Measurements from ENCODE around the gene SEM1. TPM values are rescaled to one million over a fixed set of nuclear protein-coding genes. Genes with fewer than 3 reads are reported as not detected.
"Not testable (repeated sequence)": the region's sequence is repeated elsewhere in the genome, so short reads cannot be mapped to it uniquely, and the experiment has no call there.

The SEM1 gene
- 40.4 TPM for total RNA-seq
- long read RNA-seq, transcript SEM1-201 (3 exons, 1,314 nt) = major isoform, 8 of 31 reads
- long read RNA-seq, partial matches to known transcripts = 0 of 31 reads
- long read RNA-seq, other reads (novel, unspliced or antisense) = 21 of 31 reads

DNA sequence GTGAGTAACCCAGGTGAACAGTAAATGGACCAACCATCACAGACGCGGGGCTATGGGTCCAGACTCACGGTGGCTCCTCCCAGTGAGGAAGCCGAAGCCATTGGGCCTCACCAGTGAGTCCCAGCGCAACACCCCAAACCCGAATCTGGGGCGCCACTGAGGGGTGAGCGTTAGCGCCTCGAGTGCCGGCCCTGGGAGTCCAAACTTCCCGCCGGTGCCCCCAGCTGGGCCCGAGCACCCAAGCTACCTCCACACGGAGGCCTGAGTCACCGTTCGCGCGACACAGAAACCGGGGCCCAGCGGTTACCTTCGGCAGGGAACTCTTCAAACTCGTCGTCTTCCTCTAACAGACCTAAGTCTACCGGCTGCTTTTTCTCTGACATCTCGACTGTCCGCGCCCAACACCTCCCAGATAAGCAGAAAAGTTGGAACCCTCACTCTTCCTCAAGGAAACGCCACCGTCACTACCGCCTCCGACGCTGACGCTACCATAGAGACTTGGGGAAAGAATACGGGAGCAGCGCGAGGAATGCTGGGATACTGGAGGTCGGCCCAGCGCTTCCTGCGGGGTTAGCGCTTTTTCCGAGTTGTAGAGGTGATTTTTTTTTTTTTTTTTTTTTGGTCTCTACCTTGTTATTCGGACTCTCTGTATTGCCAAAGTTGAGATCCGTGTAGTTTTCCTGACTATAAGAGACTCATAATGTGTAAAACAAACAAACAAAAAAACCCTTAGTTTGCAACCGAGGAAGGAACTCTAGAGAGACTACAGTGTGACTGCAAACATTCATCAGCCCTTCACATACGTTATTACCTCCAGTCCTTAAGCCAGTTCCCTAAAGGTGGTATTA lies at the start of gene SEM1:
Gene SEM1, minus strand, starts transcription at position 466 of the 848 bp plus-strand sequence. Its CDS starts 83 bp downstream, at position 383.
- DNase-seq (ENCODE audit: low spot score) = peak; percentile 90

- not testable (repeated sequence) for DNase-seq (ENCODE audit: low spot score)
Measured at GRCh38 chr7:96757880-96758279, 48.2 kb upstream of the SEM1 start.

DNA sequence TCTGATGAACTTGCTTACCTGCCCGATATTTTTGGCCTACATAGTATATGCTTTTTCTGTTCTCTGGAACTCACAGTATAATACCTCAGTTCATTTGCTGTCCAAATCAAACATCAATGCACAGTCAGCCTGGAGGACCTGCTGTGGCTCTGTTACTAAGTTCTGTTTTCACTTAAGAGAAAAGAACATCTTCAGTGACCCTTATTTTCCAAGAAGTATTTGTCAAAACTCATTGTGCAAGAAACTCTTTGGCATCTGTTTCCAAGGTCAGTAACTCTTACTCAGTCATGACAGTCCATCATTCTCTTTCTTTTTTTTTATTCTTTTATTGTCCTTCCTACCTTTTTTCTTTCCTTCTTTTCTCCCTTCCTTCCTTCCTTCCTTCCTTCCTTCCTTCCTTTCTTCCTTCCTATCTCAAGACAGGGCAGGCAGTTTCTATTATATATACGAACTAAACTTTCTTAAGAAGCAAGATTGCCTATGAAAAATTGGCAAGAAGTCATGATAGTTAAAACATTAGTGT lies 37.8 kb upstream of the SEM1 start:
- DNase-seq (ENCODE audit: low spot score) = no peak

DNA sequence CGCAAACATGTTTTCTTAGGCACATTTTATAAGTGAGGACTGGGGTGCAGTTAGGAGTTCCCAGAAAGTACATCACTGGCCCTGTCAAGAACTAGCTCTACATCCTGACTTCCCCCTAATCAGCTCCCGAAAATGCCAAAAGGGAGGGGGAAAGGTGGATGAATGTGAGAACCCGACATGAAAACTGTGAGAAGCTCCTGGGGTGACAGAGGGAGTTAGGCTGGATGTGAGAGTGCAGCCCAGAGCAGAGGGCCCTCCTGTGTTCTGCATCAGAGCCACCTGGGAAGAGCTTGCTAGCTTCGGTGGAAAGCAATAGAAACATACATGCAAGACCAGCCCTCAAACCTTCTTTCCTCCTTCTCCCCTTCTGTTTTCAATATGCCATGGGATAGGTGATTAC lies 30.5 kb upstream of the SEM1 start:
- no peak for DNase-seq (ENCODE audit: low spot score)

- DNase-seq (ENCODE audit: low spot score) = no peak
Measured at GRCh38 chr7:96739609-96740008, 30.0 kb upstream of the SEM1 start.

DNA sequence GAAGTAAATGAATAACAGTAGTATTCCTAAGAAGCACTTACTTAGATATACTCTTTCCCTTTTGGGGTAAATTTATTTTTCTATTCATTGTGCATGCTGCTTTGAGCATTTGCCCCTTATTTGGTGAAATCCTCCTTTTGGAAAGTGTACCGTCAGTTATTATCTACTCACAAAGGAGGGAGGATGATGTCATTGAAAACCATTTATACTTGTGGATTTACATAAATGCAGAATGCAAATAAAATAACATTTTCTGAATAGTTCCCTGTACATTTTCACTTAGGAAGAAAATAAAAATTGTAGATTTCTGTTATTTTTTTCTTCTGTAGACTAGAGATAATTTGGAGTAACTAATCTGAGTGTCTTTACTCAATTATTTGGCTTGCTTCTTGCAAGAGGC lies 29.5 kb upstream of the SEM1 start:
- no peak for DNase-seq (ENCODE audit: low spot score)

DNA sequence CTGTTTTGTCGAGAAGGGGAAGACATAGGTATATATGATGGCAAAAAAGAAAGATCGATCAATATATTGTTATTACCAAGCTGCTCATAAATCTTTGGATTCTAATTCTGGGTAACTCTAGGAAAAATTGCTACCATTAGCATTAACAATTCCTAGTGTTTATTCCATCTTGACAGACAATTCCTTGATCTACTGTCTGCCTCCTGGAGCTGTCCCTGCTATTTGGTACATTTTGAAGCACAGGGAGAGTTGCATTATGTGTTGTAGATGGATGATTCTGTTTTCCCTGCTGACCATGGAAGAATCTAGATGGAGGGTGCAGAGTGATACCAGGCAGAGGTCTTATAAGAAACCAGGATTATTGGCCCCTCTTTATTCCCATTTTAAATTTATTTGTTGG lies 29.1 kb upstream of the SEM1 start:
- no peak for DNase-seq (ENCODE audit: low spot score)

DNA sequence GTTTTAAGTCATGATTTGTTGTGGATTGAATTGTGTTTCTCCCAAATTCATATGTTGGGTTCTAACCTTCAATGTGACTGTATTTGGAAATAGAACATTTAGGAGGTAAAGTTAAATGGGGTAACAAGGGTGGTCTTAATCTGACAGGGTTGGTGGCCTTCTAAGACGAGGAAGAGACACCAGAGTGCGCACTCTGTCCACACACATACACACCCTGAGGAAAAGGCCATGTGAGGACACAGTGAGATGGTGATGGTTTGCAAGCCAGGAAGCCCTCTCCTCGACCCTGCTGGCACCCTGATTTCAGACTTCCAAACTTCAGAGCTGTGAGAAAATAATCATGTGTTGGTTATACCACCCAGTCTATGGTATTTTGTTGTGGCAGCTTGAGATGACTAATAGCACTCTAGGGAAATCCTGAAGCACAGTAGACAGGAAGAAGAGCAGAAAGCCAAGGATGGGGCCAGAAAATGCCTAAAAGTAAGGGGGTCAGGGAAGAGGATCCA lies 28.0 kb upstream of the SEM1 start:
- DNase-seq (ENCODE audit: low spot score) = no peak

- no peak for DNase-seq (ENCODE audit: low spot score)
Measured at GRCh38 chr7:96734343-96734742, 24.7 kb upstream of the SEM1 start.

- DNase-seq (ENCODE audit: low spot score) = no peak
Measured at GRCh38 chr7:96729820-96730219, 20.2 kb upstream of the SEM1 start.

DNA sequence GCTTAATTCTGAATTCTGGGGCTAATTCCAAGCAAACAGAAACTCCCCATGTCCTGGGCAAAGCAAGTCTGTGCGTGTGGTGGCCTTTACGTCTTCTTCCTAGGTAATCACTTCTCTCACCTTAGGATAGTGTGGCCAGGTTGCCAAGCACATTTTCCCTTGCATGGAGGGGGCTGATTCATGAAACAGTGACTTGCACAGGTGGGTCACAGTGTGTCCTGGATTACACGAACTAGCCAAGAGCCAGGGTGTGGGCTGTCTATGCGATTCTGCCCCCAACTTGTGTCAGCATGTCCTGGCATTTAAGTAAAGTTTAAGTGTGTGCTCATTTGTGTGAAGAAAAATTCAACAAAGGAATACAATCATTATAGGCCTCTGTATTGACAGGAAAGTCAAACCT lies 18.5 kb upstream of the SEM1 start:
- DNase-seq (ENCODE audit: low spot score) = no peak

- no peak for DNase-seq (ENCODE audit: low spot score)
Measured at GRCh38 chr7:96727534-96728088, 18.0 kb upstream of the SEM1 start.

DNA sequence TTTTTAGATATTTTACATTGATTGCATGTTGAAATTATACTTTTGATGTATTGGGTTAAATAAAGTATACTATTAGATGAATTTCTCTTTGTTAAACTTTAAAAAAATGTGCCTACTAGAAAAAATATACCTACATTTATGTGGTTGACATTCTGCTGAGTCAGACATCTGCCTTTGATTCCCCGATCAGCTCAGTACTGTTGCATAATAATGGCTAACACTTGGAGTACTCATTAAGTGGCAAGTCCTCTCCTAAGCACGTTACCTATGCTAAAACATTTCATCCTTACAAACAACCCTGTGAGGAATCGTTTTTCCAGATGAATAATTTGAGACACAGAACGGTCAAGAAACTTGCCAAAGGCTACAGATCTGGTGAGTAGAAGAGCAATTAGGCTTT lies 14.0 kb upstream of the SEM1 start:
- DNase-seq (ENCODE audit: low spot score) = no peak

DNA sequence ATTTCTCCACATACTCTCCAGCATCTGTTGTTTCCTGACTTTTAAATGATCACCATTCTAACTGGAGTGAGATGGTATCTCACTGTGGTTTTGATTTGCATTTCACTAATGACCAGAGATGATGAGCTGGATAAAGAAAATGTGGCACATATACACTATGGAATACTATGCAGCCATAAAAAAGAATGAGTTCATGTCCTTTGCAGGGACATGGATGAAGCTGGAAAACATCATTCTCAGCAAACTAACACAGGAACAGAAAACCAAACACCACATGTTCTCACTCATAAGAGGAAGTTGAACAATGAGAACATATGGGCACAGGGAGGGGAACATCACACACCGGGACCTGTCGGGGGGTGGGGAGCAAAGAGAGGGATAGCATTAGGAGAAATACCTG lies 13.3 kb upstream of the SEM1 start:
- DNase-seq (ENCODE audit: low spot score) = not testable (repeated sequence)

DNA sequence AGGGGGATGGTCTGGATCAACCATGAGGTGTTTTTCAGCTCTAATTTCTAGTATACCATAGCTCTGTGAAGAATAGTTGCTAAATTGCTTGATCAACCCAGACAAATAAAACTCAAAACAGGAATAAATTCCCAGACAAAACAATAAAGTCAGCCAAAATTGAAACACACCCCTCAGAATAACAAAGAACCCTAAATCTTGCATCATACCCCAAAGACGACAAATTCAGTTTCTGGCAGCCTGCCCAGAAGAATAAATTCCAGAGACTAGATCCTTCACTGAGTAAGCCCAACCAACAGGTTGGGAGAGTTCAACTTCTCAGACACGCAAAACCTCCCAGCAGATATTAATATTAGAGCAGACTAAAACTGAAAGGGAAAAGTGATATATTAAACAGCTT lies 11.2 kb upstream of the SEM1 start:
- no peak for DNase-seq (ENCODE audit: low spot score)

GRCh38 chr7:96719164-96719563 lies 9.5 kb upstream of the SEM1 start:
- DNase-seq (ENCODE audit: low spot score) = no peak

GRCh38 chr7:96718107-96719003 lies 8.7 kb upstream of the SEM1 start:
- no peak for DNase-seq (ENCODE audit: low spot score)

GRCh38 chr7:96713037-96713436 lies 3.4 kb upstream of the SEM1 start:
- no peak for DNase-seq (ENCODE audit: low spot score)

- no peak for DNase-seq (ENCODE audit: low spot score)
Measured at GRCh38 chr7:96710544-96710943, 898 bp upstream of the SEM1 start.

DNA sequence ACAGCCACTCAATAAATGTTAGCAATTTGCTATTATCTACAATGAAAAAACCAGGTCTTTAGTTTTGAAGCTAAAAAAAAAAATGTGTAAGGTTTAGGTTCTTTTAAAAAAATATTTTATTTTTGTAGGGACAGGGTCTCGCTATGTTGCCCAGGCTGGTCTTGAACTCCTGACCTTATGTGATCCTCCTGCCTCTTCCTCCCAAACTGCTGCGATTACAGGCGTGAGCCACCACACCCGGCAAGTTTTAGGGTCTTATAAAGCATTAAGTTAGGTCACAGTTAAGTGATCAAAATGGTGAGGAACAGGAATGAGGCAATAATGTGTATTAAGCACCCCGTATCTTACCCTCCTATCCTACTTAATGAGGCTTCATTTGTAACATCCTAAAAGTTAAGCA lies 774 bp downstream of the SEM1 start:
- DNase-seq (ENCODE audit: low spot score) = no peak

All from mesenteric fat pad (tissue), 1 donor.